Activated CD8-positive, alpha-beta memory T cell treated with anti-CD3 and anti-CD28 coated beads for 48 hours (primary cell): ENCODE measurements around the gene AKAP7.

ENCODE experiments used
- DNase-seq, 3 experiments: peaks; one replicate each; pipeline ENCODE4 v3.0.0-alpha.2; 2020; ENCODE audit warnings: low read depth in 2 of 3, low spot score in 2 of 3

Gene AKAP7

DNA sequence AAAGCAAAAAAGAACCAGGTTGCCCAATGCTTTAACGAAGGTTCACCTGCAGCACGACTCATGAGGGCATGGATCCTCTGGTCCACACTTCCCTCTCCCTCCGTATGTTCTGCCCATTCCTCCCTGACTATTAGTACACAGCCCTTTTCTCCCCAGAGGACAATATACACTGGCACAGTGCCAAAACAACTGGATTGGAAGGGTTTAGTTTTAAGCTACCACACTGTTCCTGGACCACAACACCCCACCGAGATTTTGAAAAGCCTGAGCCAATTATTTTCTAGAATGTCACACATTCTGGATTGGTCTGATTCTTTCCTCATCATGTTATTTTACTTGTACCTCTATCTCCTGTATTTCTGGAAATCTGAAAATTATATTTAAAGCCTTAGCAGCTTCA, 2.9 kb upstream of the AKAP7 start:
- DNase-seq, result no peak

DNA sequence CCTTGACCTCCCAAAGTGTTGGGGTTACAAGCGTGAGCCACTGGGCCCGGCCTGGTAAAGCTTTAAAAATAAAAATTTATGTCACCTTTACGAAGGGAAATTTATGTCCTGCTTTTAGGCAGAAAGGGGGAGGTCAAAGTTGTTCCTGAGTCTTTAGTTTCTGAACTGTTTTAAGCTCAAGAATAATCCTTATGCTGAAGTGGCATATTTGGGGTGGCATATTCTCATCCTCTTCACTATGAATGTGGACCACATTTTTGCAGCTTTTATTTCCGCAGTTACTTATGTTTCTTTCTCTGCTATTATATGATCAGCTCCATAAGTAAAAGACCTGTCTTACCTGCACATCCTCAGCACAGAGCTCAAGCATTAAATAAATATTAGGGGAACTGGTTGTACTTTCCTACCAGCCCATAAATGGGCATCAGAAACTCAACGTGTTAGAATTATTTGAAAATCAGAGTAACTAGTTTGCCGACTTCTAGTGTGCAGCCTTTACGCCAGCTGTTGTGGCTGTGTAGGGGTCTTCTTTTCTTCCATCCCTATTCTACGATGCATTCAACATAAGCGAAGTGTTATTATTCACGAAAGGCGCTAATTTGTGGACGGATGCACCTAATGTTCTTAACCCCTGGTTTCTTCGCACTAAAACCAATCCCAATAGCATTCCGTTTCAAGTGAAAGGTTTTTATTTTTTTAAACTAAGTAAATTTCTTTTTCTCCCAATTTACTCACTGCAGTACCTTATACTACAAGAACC, 867 bp upstream of the AKAP7 start:
- DNase-seq, result no peak

DNA sequence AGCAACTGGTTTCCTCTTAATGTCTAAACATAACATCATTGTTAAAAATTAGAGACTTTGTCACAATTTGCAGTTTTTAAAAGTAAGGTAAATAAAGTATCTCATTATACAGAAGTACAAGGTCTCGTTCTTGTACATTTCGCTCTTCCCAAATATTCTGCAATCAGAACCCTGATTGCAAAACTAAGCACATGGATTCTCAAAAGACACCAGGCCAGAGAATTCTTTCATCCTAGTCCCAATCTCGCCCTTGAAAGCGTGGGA, 355 bp upstream of the AKAP7 start:
- DNase-seq, result no peak

DNA sequence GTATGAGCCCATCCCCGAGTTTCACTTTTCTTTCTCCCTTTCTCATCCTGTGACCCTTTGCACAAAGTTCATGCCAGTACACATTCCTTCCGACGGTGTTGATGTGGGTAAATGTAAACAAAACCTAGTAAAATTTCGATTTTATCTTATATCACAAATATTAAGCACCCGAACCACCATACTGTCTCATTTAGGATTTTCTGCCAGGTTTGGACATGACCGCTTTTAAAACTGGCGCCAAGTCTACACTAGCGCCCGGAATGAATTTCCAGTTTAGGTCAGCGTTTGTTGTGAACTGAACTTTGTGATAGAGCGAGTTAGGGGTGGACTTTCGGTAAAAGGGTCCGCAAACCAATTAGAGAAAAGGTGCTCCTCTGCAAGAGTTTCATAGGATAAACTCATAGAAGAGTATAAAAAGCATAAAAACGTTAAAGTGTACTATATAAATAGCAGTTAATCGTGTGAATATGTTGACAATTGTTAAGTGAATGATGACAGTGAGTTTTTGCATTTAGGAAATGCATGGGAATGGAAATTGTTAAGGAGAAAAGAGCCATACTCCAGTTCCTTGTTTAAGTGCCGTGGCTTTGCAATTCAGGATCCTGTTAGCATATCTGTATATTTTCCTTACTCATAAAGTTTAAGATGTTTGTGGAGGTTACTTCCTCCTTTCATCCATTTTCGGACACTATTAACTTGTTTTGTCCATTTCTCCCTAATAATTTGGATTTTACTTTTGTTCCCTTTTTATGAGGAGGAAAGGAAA, 937 bp downstream of the AKAP7 start:
- no peak for DNase-seq

DNA sequence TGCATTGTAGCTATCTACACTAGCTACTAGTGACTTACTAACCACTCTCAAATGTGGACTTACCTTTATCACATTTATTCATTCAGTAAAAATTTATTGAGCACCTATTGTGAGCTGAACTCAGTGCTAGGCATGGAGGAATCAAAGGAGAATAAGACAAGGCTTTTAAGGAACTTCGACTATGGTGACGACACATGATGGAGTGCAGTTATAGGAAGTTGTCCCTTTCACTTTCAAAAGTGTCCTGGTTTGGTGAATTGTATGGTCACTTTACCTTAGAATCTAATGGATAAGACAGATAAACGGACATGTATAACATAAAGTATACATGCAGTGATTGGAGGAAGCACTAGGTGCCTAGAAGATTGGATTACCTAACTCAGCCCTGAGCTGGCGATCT, 4.3 kb downstream of the AKAP7 start:
- DNase-seq, result no peak

DNA sequence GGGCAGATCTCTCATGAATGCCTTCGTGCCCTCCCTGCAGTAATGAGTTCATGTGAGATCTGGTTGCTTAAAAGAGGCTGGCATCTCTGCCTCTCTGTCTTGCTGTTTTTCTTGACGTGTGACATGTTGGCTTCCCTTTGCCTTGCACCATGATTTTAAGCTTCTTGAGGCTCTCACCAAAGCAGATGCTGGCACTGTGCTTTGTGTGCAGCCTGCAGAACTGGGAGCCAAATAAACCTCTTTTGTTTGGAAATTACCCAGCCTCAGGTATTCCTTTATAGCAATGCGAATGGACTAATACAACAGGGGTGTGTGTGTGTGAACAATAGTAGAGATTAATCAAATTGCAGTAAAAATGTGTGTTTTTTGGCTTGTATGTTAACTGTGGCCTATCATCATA, 8.1 kb downstream of the AKAP7 start:
- no peak for DNase-seq

DNA sequence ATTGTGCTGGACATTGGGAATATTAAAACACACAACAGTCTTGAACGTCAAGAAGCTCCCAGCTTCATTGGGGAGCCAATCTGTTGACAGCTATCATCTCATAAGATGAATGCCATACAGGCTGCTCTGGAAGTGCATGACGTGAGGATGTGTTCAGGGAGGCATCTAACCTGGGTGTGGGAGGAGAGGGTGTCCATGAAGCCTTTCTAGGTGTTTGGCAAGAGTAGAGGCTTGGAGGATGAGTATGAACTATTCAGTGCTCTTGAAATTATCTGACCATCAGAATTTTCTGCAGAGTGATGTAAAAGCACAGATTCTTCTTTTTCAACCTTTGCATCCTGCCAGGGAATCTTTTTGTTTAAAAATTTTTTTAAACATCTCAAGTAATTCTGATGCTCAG, 11.6 kb downstream of the AKAP7 start:
- no peak for DNase-seq

DNA sequence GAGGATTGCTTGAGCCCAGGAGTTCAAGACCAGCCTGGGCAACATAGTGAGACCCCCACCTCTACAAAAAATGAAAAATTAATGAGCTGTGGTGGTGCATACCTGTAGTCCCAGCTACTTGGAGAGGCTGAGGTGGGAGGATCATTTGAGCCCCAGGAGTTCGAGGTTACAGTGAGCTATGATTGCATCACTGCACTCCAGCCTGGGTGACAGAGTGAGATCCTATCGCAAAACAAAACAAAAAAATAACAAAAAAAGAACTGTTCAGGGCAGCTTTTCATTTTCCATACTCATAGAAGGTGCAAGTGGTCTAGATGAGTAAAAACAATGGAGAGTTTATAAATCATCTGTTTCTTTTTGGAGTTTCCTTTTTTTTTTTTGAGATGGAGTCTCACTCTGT, 21.1 kb downstream of the AKAP7 start:
- no peak for DNase-seq

DNA sequence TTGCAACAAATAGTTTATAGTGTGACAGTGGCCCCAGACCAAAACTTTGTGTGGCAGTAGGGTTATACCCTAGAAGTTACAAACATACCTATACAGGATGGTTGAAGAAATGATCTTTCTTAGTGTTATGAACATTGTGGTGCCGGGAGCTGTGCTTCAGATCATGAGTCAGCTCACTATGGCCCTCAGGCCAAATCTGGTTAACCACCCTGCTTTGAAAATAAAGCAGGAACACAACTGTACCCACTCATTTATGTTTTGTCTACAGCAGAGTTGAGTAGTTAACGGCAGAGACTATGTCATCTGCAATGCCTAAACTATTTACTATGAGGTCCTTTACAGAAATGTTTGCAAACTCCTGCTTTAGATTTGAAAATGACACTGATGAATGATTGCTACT, 24.3 kb downstream of the AKAP7 start:
- no peak for DNase-seq

DNA sequence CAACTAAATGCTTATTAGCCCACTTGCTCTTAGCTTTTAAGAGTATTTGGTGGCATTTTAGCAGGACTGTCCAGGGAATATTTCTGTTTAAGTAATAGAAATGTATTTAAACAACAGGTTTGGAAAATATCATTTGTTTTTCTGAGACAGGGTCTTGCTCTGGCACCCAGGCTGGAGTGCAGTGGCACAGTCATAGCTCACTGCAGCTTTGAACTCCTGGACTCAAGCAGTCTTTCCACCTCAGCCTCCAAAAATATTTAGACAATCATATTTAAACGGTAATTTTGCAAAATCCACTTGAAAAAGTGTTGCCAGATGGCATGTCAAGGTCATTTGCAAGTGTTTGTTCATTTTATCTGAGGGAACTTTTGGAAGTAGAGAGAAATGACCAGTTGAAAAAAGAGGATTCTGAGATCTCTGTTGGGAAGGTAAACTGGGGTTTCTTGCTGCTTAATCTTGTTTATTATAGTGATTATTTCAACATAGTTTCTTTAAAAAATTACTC, 25.0 kb downstream of the AKAP7 start:
- no peak for DNase-seq

DNA sequence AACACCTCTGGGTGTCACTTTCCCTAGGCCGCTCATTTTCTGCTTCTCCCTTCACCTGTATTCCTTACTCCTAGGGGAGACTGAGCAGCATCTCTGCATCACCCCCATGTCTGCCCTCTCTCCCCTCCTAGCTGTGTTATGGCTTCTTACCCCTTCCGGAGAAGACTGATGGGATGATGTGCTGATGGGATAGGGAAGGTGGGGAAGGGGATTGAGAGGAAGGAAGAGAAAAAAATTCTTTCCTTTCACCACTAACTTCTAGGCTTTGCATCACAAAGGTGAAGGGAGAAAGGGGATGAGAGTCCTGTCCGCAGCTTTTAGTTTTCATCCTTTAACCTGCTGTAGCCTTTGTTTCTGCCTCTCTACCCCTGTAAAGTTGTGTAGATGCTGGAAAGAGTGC, 26.7 kb downstream of the AKAP7 start:
- no peak for DNase-seq

DNA sequence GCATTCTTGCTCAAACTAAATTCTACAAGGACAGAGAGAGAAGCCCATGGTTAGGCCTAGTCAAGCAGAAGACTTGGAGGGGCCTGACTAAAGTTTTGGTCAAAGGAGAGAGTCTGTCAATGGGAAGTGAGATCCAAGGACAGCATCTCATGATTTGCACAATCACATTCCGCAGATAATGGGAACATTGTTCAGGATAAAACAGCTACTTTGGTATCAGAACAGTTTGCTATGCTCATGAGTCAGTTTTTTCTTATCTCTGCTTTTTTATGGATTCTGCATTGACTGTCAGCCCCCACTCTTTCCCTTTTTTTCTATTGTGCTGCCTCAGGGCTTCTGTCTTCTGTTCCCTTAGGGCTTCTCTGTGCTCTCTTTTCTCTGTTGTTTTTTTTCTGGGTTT, 28.6 kb downstream of the AKAP7 start:
- no peak for DNase-seq

DNA sequence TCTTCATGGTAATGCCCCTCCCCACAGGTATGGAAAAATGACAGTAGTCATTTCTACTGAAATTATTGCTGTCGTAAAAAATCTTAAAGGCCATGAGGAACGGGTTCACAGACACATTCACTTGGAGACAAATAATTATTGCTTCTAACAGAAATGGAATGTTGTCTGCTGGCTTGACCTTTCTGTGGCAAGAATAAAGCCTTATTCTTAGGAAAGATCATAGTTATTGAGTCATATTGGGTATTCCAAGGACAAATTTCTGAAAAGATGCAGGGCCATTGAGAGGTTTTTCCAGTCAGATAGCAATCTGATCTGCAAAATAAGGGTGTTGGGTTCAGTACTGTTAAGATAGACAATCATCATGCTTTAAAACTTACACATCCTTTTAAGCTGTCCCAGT, 29.2 kb downstream of the AKAP7 start:
- no peak for DNase-seq

DNA sequence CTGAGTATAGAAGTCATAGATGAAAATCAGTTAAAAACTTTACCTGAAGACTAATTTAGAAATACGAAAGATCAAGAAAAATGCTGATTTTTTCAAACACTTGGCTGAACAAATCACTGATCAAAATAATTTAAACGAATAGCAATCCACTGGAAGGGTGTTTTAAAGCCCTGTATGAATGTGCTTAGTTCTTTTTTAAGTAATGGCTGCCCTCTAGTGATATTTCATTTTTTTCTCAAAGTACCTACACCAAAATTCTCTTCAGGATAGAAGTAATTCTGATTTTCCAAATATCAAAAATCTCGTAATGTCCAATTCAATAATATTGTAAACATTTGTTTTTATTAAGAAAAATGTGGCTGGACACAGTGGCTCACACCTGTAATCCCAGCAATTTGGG, 32.5 kb downstream of the AKAP7 start:
- no peak for DNase-seq

DNA sequence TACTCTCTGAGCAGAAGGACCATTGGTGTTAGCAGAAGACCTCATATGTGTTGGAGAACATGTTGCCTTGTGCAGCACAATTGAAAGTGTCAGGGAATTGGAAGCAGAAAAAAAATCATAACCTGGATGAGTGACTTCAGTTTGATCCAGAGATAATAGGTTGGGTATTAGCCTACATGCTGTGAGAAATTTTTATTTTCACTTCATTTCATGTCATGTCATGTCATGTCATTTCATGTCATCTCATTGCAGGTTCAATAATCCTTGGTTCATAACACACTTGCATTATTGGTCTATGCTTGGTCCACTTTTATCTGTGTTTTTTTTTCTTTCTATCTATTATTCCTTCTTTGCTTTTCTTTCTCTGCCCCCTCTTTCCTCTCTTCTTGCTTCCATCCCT, 34.3 kb downstream of the AKAP7 start:
- DNase-seq, result no peak

DNA sequence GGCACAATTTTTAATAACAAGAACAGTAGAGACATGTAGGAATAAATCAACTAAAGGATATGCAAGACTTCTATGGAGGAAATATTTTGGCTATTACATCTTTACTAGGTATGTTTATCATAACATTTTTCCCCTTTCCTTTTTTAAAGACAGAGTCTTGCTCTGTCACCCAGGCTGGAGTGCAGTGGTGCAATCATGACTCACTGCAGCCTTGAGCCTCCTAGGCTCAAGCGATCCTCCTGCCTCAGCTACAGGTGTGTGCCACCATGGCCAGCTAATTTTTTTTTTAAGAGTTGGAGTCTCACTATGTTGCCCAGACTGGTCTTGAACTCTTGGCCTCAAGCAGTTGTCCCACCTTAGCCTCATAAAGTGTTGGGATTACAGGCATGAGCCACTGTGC, 37.0 kb downstream of the AKAP7 start:
- DNase-seq, result no peak

DNA sequence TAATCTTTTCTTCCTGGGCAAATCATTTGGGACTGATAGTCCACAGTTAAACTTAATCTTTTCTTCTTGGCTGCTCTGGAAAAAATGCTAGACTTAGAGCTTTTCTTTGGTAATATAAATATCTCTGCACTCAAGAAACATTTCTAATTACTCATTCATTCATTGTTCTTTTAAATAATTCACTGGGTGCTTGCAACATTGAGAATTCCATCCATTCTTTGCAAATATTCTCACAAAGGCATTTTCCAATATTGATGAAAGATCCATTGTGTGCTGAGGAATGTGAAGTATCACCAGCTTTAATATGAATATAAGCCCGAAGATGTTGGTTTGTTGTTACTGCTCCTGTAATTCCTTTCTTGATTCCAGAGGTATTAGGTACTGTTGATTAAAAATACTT, 38.4 kb downstream of the AKAP7 start:
- no peak for DNase-seq

DNA sequence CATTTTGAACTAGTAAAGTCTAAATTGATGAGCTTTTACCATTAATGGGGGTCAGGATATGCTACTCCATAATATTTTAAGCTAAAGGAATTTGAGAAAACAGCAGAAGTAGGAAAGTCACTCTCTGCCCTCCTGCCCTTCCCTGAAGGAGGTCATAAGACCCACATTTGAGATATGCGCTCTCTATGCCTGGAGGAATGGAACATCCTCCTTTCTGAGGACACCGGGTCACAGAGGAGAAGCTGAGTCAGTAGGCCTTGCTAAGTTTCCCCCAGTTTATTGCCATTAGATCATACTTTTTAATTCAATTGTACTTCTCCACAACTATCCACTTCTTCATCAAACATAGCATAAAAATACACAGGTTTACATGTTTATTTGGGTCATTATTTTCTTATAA, 40.3 kb downstream of the AKAP7 start:
- DNase-seq, result no peak

DNA sequence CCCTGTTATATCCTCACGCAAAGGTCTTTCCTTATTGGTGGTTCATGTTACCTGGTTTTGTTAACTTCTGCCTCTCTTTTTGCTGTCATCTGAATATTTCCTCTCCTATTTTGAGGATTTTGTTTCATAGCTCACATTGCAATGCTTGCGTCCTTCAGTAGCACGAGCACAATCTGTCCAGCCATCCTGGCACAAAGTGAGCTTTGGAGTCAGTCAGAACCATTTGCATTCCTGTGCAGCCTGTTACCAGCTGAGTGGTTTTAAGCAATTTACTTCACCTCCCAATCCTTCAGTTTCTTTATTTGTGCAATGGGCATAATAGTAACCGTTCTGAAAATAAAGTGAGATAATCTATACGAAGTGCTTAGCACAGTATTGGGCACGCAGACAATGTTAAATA, 42.7 kb downstream of the AKAP7 start:
- DNase-seq, result no peak

DNA sequence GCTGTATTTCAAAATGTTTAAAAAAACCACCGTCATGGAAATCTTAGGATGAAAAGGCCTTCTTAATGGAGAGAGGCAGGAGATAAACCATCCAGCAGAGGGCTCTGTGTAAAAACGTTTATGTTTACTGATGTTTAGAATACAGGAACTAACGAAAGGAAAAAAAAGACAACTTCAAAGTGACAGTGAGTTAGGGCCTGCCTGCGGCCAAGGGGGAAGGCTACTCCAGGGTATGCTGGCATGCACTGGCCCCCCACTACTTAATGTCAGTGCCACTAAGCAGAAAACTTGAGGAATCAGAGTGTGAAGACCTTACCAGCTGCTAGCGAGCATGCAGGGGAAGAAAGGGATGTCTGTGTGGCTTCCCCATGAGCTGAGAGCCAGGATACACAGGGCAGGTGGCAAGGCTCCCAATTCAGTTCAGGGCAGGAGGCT, 47.7 kb downstream of the AKAP7 start:
- DNase-seq, result no peak

DNA sequence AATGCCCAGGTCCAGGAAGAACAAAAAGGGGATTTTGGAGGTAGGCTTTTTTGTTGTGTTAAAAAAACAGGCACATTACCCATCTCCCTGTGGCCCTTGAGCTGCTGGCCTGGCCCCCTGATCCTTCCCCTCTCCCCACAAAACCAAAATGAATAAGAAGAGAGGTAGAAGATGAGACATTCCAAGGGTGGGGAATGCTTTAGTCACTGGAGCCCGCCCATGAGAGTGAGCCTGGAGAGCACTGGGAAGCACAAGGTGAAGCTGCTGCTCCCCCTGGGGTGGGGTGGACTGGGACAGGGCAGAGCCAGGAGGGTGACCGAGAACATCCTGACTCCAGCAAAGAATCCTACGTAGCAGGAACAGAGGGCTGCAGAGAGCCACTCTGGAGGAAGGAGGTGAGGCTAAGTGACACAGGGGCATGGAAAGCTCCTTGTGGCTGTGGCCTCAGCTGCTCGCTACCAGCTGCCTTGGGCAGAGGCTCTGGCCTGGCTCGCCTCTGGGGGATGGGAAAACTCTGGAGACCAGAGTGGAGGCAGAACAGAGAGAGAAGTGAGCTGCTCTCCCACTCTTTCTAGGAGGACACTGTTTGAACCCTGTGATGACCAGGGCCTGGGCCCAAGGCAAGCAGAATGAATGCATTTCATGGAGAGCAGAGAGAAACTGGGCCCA, 48.3 kb downstream of the AKAP7 start:
- no peak for DNase-seq

DNA sequence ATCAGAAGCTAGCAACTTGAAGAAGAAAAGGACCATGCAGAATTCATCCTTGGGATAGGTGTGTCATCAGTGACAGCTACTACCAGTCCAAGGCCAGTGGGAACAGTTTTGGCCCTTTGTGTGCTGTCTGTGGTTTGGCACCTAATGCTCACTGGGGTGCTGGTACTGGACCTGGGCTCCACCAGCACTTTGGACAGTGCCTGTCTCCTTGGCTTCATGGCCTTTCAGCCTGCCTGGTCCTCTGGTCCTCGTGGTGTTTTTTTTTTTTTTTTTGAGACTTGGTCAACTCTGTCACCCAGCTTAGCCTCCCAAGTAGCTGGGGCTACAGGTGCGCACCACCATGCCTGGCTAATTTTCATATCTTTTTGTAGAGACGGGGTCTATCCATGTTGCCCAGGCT, 56.3 kb downstream of the AKAP7 start:
- no peak for DNase-seq
